GM08714 (cell line): Measurements from ENCODE around the gene TRMT112.

ENCODE experiments used
- H3K4me3 ChIP-seq: fragments of 200-500 bp; sonication (Bioruptor generic); 2 replicates; pipeline ENCODE4 v1.5.1; 2014; ENCODE audit warnings: mild to moderate bottlenecking, low read length, inconsistent platforms
- ZNF274 ChIP-seq: IDR thresholded peaks from 2 replicates; pipeline ENCODE4 v1.6.1; 2012; ENCODE audit warnings: mild to moderate bottlenecking, low read depth, low read length

Gene TRMT112

DNA sequence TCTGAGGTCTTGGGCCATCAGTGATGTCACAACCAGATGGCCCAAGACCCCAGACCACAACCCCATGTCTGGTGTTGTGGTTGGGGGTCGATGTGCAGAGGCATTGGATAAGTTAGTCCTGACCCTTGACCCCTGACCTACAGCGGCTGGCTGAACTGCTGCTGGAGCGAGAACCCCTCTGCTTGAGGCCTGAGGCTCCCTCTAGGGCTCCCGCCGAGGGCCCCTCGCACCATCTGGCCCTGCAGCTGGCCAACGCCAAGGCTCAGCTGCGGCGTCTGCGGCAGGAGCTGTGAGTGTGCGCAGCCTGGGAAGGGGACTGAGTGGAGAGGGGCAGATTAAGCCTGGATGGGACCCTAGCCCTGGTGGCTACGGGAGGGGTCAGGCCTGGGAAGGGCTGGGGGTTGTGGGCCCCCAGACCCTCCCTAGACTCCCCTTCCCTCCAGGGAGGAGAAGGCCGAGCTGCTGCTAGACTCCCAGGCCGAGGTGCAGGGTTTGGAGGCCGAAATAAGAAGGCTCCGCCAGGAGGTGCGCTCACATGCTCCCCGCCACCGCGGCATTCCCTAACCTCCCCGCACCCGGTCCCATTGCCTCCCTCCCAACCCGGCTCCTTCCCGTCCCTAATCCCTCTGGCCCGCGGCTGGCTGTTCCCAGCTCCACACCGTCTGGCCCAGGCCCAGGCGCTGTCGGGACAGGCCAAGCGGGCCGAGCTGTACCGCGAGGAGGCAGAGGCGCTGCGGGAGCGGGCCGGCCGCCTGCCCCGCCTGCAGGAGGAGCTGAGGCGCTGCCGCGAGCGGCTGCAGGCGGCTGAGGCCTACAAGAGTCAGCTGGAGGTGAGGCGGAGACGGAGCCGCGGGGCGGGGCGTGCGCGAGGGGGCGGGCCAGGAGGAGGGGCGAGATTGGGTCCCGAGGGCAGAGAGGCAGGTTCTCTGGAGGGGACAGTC lies 24.8 kb upstream of the TRMT112 start:
- peak overlapping the region; percentile 6; the same call in 1 of the 2 replicates for H3K4me3 ChIP-seq
- no peak for TF ChIP-seq ZNF274

GRCh38 chr11:64341429-64341828 lies 24.1 kb upstream of the TRMT112 start:
- no peak overlapping the region for H3K4me3 ChIP-seq
- no peak for TF ChIP-seq ZNF274

DNA sequence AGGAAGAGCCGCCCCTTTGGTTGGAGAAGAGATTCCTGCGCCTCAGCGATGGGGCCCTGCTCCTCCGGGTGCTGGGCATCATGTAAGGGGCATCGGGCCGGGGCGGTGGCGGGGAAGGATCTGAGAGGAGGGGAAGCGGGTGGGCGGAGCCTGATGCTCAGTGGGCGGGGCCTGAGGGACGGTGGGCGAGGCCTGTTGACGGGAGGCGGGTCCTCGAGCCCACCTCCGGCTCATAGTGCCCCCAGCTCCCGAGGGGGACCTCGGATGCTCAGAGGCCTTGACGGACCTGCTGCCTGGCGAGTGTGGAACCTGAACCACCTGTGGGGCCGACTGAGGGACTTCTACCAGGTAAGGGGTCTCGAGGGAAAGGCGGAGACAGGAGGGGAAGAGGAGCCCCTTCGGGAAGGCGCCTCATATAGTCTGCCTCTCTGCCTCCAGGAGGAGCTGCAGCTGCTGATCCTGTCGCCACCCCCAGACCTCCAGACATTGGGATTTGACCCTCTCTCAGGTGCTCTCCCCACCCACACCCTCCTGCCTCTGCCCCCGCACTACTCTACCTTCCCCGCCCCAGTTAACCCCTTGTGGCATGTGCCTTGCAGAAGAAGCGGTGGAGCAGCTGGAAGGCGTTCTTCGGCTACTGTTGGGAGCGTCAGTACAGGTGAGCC lies 23.4 kb upstream of the TRMT112 start:
- no peak for TF ChIP-seq ZNF274
- peak overlapping the region; percentile 67; the same call in 1 of the 2 replicates for H3K4me3 ChIP-seq

GRCh38 chr11:64339754-64340408 lies 22.5 kb upstream of the TRMT112 start, which contains the start of gene CCDC88B:
Gene CCDC88B (plus strand): TSS chr11:64340204. CDS start chr11:64340267, 63 bp downstream.
- peak within 1 kb of the TSS; percentile 67; the same call in 1 of the 2 replicates for H3K4me3 ChIP-seq

DNA sequence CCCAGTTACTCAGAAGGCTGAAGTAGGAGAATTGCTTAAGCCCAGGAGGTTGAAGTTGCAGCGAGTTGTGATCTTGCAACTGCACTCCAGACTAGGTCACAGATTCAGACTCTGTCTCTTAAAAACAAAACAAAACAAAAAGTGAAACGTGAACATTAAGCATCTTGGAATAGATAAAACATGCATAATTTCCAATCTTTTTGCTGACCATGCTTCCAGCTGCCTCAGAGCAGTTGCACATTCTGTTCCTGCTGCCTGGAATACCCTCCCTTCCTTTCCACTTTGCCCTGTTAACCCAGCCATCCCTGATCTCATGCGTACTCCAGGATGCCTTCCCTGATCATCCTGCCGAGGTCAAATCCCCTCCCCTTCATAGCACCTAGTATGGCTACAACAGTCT lies 21.9 kb upstream of the TRMT112 start:
- peak overlapping the region; percentile 67; the same call in 1 of the 2 replicates for H3K4me3 ChIP-seq
- TF ChIP-seq ZNF274 = no peak

More at GRCh38 chr11:64339754-64340408, 22.5 kb upstream of the TRMT112 start, which contains the start of gene CCDC88B:
- no peak for TF ChIP-seq ZNF274

GRCh38 chr11:64338716-64339115 lies 21.4 kb upstream of the TRMT112 start:
- no peak for TF ChIP-seq ZNF274
- H3K4me3 ChIP-seq = no peak overlapping the region; the same call in 1 of the 2 replicates

- H3K4me3 ChIP-seq = no peak overlapping the region
- no peak for TF ChIP-seq ZNF274
Observed at GRCh38 chr11:64337538-64338249, 20.3 kb upstream of the TRMT112 start.

GRCh38 chr11:64334764-64335735 lies 17.7 kb upstream of the TRMT112 start:
- no peak for TF ChIP-seq ZNF274
- H3K4me3 ChIP-seq = no peak overlapping the region

GRCh38 chr11:64333556-64333955 lies 16.2 kb upstream of the TRMT112 start:
- TF ChIP-seq ZNF274 = no peak

GRCh38 chr11:64331569-64332371 lies 14.4 kb upstream of the TRMT112 start:
- TF ChIP-seq ZNF274 = no peak

More at GRCh38 chr11:64333556-64333955, 16.2 kb upstream of the TRMT112 start:
- no peak overlapping the region for H3K4me3 ChIP-seq

DNA sequence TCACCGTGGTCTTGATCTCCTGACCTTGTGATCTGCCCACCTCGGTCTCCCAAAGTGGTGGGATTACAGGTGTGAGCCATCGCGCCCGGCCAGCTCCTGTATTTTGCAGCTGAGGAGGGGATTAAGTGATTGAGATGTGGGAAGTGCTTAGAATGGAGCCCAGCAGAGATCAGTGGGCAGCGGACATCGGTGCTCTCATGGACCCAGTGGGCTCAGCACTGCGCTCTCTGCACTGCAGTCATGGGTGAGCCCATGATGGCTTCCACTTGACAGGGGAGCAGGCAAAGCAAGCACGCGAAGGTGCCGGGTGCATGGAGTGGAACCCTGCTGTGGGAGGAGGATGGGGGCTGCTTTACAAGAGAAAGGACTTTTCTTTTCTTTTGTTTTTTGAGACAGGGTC lies 13.5 kb upstream of the TRMT112 start:
- no peak for TF ChIP-seq ZNF274
- no peak overlapping the region for H3K4me3 ChIP-seq

More at GRCh38 chr11:64331569-64332371, 14.4 kb upstream of the TRMT112 start:
- H3K4me3 ChIP-seq = no peak overlapping the region

DNA sequence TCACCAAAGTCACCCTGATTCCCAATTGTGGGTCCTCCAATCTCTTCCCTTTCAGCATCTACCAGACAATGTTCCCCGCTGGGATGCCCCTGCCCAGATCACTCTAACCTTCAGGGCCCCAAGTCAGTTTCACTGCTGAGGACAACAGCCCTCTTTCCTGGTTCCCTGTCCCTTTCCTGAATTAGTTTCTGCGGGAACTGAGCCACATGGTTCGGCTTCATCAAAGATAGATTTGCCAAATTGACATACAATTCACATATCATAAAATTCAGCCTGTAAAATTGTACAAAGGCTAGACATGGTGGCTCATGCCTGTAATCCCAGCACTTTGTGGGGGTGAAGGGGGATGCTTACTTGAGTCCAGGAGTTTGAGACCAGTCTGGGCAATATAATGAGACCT lies 10.6 kb upstream of the TRMT112 start:
- TF ChIP-seq ZNF274 = no peak
- H3K4me3 ChIP-seq = no peak overlapping the region
